K562 (cell line): ENCODE data around the gene NHSL2. TPM values are rescaled to one million over a fixed set of nuclear protein-coding genes. Genes with fewer than 3 reads are reported as not detected.

Experiments
- HMGXB4 ChIP-seq: sonication (generic); formaldehyde crosslinking; IDR thresholded peaks from 2 replicates; pipeline ENCODE4 v1.8.1; 2023; ENCODE audit warnings: mild to moderate bottlenecking, missing genetic modification reagents
- NFIC ChIP-seq: fragments of 450-650 bp; IDR thresholded peaks from 2 replicates; pipeline ENCODE4 v1.6.1; 2017; ENCODE audit warnings: mild to moderate bottlenecking, inconsistent platforms
- ZMIZ1 ChIP-seq, 2 experiments: fragments of 150-350 bp in 1 of 2; IDR thresholded peaks; 2 replicates each; pipeline ENCODE4 v1.6.1; 2012 to 2016; ENCODE audit warnings: low read depth in 2 of 2, low read length in 2 of 2, mild to moderate bottlenecking in 1 of 2, moderate library complexity in 1 of 2
- ZNF280A ChIP-seq: fragments of 450-650 bp; IDR thresholded peaks from 2 replicates; pipeline ENCODE4 v1.6.1; 2018; ENCODE audit warnings: mild to moderate bottlenecking, low read depth; ENCODE audit not compliant: partially characterized antibody
- polyA plus RNA-seq, 8 experiments: library from polyadenylated mRNA; depleted of rRNA in 4 of 8; stranded (reverse) in 5 of 8; unstranded in 3 of 8; fragments of >200 nt; fragmentation: Nextera tagmentation in 2 of 8; fragmentation: Illumina TruSeq in 1 of 8; extraction: Ambion mirVana in 2 of 8; extraction: Trizol in 1 of 8; gene quantifications; 2 replicates each; pipeline versions ENCODE4 v1.2.1 to v1.2.3, GENCODE V29; 2011 to 2014; ENCODE audit warnings: inconsistent platforms in 1 of 8, missing spikeins in 1 of 8
- total RNA-seq, 7 experiments: library from RNA; depleted of rRNA in 6 of 7; stranded (reverse); fragments of >200 nt in 6 of 7; fragmentation: Illumina TruSeq in 2 of 7; extraction: Trizol in 2 of 7; gene quantifications; 2 replicates each; pipeline versions ENCODE4 v1.2.1 to v1.2.3, GENCODE V29; 2011 to 2021; ENCODE audit warnings: low replicate concordance in 1 of 7

NHSL2 gene
- total and polyA plus RNA-seq, 9 of the 15 experiments (the other 6 are each of a cell fraction or from before 2014, with no cell fraction given) = 0.02 TPM; not detected in 8

GRCh38 chrX:71871367-71871766 lies 39.3 kb upstream of the NHSL2 start (continued):
- TF ChIP-seq ZMIZ1 (IDR thresholded peaks at IDR 0.05; ENCODE audit: low read depth in 2 of 2, low read length in 2 of 2) = no peak
- no peak for TF ChIP-seq ZNF280A
- TF ChIP-seq NFIC = no peak
- no peak for TF ChIP-seq HMGXB4
